Medulla oblongata (tissue), 1 donor: ENCODE results near the gene S100A9.
"Not testable (repeated sequence)": the region's sequence is repeated elsewhere in the genome, so short reads cannot be mapped to it uniquely, and the experiment has no call there.

Source experiments
- DNase-seq: peaks from one replicate; pipeline ENCODE4 v3.0.0-alpha.2; 2015; ENCODE audit errors: extremely low spot score

Gene S100A9

GRCh38 chr1:153389973-153390879 is 32.6 kb downstream of the S100A9 start:
- DNase-seq = no peak

GRCh38 chr1:153390938-153391710 is 33.5 kb downstream of the S100A9 start, which contains the start of gene S100A8:
S100A8 (minus strand) TSS chr1:153391073; CDS start chr1:153390535, 538 bp downstream.
- DNase-seq = peak; percentile 60

DNA sequence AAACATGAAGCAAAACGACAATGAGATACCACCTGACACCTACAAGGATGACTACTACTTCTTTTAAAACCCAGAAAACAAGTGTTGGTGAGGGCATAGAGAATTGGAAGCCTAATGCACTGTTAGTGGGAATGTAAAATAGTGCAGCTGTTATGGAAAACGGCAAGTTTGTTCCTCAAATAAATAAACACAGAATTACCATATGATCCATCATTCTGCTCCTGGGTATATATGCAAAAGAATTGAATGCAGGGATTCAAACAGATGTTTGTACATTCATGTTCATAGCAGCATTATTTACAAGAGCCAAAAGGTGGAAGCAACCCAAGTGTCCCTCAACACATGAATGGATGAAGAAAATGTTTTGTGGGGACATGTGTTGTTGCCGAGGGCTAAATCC is 34.6 kb downstream of the S100A9 start:
- DNase-seq = no peak

DNA sequence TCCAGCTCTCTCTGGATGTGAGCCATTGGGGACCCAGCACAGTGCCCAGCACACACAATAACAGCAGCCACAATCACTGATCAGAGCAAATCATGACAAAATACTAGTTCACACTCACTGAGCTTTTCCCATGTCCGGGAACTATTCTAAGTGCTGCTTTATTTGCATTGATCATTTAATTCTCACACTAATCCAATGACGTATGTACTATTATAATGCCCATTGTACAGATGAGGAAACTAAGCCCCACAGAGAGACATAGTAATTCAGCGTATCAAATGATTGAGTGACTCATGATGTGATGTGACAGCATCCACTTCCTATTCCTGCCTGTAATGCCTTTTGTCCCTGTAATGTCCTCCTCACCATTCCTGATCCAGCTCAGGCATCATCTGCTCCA is 35.2 kb downstream of the S100A9 start:
- no peak for DNase-seq

DNA sequence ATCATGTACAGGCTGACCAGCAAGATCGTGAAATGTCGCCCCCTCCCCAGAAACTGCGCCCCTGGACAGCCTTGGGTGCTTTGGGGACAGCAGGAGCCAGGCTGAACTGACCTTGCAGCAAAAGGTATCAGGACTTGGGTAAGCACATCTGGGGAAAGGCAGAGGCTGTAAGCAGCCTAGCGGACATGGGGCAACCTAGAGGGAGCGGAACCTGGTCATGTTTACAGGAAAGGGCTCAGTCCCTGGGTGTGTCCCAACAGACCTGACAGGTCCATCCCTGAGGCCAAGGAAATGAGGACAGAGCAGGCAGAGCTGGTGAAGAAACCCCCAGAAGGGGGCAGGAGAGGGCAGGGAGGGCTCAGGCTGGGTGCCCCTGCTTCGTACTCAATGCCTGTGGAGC is 36.3 kb downstream of the S100A9 start:
- no peak for DNase-seq

- no peak for DNase-seq
Observed at GRCh38 chr1:153394391-153394790, 36.7 kb downstream of the S100A9 start.

DNA sequence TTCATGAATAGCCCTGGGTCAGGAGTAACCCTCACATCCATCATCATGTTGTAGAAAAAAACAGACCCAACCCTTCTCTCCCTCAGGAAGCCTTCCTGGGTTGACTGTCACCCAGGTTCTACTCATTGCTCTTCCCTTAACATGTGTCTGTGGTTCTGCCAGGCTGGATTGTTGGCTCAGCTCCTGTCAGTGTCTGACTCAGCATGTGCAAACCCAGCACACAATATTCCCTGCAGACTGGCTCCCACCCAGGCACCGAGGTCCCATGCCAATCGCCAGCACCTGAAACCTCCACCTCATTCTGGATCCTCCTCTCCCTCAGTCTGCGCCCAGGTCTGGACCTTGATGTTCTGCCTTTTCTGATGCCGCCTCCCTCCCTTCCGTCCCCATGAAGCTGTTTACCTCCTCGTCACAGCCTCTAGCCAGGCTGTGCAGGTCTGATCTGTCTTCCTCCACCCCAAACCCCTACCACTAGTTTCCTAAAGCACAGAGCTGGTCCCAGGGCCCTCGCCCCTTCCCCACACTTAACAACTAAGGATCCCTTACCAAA is 37.6 kb downstream of the S100A9 start:
- no peak for DNase-seq

DNA sequence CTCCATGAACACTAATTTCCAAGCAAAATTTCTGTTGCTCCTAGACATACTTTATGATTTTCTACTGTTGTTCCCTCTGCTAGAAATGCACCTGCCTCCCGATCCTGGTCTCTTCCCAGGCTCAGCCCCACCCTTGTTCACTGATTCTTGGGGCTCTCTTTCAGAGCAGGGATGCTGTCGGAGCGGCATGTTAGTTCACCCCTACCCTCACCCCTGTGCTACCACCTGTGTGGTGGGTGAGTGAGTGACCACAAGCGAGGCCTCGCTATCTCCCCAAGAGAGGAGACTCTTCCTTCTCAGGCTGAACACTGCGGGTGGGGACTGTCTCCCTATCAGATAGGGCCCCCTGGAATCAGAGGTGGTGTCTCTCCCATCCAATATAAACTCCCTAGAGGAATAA is 38.1 kb downstream of the S100A9 start:
- no peak for DNase-seq

GRCh38 chr1:153396461-153396860 is 38.8 kb downstream of the S100A9 start:
- DNase-seq = no peak

- no peak for DNase-seq
Observed at GRCh38 chr1:153397051-153397923, 39.6 kb downstream of the S100A9 start.

DNA sequence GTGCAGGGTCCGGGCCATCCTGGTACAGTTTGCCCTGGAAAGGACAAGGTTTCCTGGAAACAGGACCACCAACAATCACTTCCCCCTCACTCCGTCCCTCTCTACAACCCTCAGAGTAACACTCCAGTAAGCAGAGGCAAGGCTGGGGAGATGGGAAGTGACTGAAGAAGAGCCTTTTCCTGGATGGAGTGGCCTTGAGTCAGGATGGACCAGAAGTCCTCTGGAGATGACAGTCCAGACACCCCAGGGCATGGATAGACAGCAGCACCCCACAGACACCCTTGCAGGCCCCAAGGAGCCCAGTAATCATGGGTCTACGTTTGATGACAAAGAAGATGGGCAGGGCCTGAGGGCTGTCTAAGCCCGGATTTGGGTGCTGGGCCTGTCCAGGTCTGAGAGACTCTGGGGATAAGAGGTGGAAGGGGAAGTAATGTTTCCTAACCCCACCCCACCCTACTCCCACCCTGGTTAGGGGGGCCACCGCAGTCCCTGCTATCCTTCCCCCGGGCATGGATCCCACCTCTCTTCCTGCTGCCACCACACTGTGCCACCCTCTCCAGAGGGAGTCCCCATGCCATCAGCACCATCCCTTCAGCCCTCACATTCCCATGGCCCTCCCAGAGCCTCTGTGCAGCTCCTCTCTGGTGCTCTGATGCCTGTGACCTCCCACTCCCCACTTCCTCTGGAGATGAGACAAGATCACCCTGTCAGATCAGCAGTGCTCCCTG is 40.4 kb downstream of the S100A9 start:
- DNase-seq = no peak

- no peak for DNase-seq
Observed at GRCh38 chr1:153399401-153400055, 41.9 kb downstream of the S100A9 start.

GRCh38 chr1:153400244-153400643 is 42.6 kb downstream of the S100A9 start:
- DNase-seq = no peak

DNA sequence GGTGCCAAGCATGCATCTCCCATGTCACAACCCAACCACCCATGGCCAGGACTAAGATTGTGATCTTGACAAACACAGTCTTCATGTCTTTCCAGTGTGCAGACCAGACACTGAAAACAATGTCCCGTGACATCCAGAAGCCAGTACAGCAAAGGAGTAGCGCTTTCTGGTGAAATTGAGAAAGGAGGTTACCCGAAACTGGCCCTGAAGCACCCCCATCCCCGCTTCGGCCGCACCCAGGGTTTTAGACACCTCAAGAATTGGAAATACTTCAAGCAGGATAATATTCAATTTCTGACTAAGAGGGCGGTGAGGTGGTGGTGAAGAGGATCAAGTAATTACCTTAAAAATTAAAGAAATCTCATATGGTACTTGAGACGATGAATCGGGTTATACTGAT is 43.8 kb downstream of the S100A9 start:
- DNase-seq = no peak

- DNase-seq = no peak
Observed at GRCh38 chr1:153402226-153402625, 44.6 kb downstream of the S100A9 start.

DNA sequence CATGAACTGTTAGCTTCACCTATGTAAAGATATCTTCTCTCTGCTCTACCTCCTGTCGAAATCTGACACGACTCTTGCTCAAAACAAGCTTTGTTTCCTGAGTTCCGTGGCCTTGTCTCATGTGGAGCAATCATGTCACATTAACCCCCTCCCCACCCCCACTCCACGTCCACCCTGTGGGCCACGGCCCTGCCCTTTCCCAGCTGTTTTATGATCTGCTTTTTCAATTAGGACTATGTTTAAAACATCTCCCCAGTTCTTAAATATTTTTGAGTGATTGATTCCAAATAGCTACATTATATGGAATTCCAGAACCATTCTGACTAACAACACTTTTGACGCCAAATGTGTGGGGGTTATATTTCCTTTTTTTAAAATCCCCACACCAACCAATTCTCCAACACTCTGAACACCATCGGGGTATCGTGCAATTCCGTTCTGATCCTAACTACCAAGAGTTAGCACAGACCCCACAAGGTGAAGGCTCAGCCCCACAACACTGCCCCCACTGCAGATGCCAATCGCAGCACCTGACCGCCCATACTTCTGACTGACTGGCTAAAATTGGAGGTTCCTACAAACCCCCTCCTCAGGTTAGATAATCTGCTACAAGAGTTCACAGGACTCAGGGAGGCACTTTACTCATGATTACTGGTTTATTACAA is 45.9 kb downstream of the S100A9 start:
- DNase-seq = no peak

- DNase-seq = no peak
Observed at GRCh38 chr1:153404086-153404635, 46.5 kb downstream of the S100A9 start.

- peak; percentile 3 for DNase-seq
Observed at GRCh38 chr1:153404768-153405167, 47.1 kb downstream of the S100A9 start.

GRCh38 chr1:153405825-153406599 is 48.4 kb downstream of the S100A9 start:
- not testable (repeated sequence) for DNase-seq
